ENCODE measurements around the gene AK9. TPM values are rescaled to one million over a fixed set of nuclear protein-coding genes. Genes with fewer than 3 reads are reported as not detected.

Gene AK9
- total and polyA plus RNA-seq, 5 experiments from 2014 or later, result 4.3 to 18.2 (median 7.4) TPM

Other genes with a start within 250 kb of the AK9 start
- gene MICAL1, start 235.4 kb downstream of the AK9 start, total RNA-seq, result 10 to 100 TPM; 56.5 to 60.1 TPM
- gene MICAL1, start 235.4 kb downstream of the AK9 start, polyA plus RNA-seq, result 10 to 100 TPM in 2 of 3 donors, 1 to 10 TPM in 1; 8.9 to 13.8 (median 13.2) TPM
- 10 to 100 TPM; 21.1 to 24.7 TPM for gene ZBTB24, start 208.0 kb downstream of the AK9 start, total RNA-seq
- 1 to 10 TPM; 6.6 to 8.8 (median 8.2) TPM for gene ZBTB24, start 208.0 kb downstream of the AK9 start, polyA plus RNA-seq
- 10 to 100 TPM; 11.5 to 12.1 TPM for gene FIG4, start 94 bp upstream of the AK9 start, total RNA-seq
- 10 to 100 TPM; 14.1 to 18.7 (median 16.7) TPM for gene FIG4, start 94 bp upstream of the AK9 start, polyA plus RNA-seq

All from naive thymus-derived CD8-positive, alpha-beta T cell (primary cell).